Kidney capillary endothelial cell (primary cell): Measurements from ENCODE around the gene SUPT5H.

Experiments
- DNase-seq: peaks from one replicate; pipeline ENCODE4 v3.0.0-alpha.2; 2018; ENCODE audit warnings: low spot score

The SUPT5H gene

GRCh38 chr19:39409208-39410016 lies 36.0 kb upstream of the SUPT5H start:
- DNase-seq, result no peak

- no peak for DNase-seq
Observed at GRCh38 chr19:39410017-39410830, 35.2 kb upstream of the SUPT5H start.

- no peak for DNase-seq
Observed at GRCh38 chr19:39410831-39411080, 34.6 kb upstream of the SUPT5H start.

- no peak for DNase-seq
Observed at GRCh38 chr19:39411081-39411831, 34.1 kb upstream of the SUPT5H start.

GRCh38 chr19:39411832-39412099 lies 33.6 kb upstream of the SUPT5H start:
- peak; percentile 91 for DNase-seq

- peak; percentile 99 for DNase-seq
Observed at GRCh38 chr19:39412100-39412866, 33.1 kb upstream of the SUPT5H start, which contains the start of gene PLEKHG2. PLEKHG2 (plus strand) TSS chr19:39412669; CDS start chr19:39414087, 1,418 bp downstream.

GRCh38 chr19:39412867-39413271 lies 32.5 kb upstream of the SUPT5H start:
- DNase-seq, result no peak

GRCh38 chr19:39413272-39413910 lies 32.0 kb upstream of the SUPT5H start:
- peak; percentile 46 for DNase-seq

- no peak for DNase-seq
Observed at GRCh38 chr19:39413911-39414608, 31.3 kb upstream of the SUPT5H start.

- no peak for DNase-seq
Observed at GRCh38 chr19:39415111-39416046, 30.0 kb upstream of the SUPT5H start.

GRCh38 chr19:39416152-39417120 lies 28.9 kb upstream of the SUPT5H start:
- DNase-seq, result no peak

GRCh38 chr19:39417463-39418181 lies 27.8 kb upstream of the SUPT5H start:
- no peak for DNase-seq

- no peak for DNase-seq
Observed at GRCh38 chr19:39419003-39419402, 26.4 kb upstream of the SUPT5H start.

GRCh38 chr19:39420769-39421168 lies 24.6 kb upstream of the SUPT5H start:
- DNase-seq, result no peak

- no peak for DNase-seq
Observed at GRCh38 chr19:39422020-39422419, 23.4 kb upstream of the SUPT5H start.

- DNase-seq, result no peak
Observed at GRCh38 chr19:39423258-39424086, 21.9 kb upstream of the SUPT5H start.

- no peak for DNase-seq
Observed at GRCh38 chr19:39424934-39425333, 20.4 kb upstream of the SUPT5H start.
